HL-60 (cell line): ENCODE measurements around the gene FAM120AOS.

Source experiments
- CTCF ChIP-seq: IDR thresholded peaks from one replicate; pipeline ENCODE4 v1.5.1; 2011; ENCODE audit warnings: low read length, control low read depth, inconsistent platforms; ENCODE audit not compliant: insufficient read depth
- POLR2AphosphoS5 ChIP-seq: IDR thresholded peaks from 2 replicates; pipeline ENCODE4 v1.6.1; 2012; ENCODE audit warnings: low read depth
- REST ChIP-seq: IDR thresholded peaks from 2 replicates; pipeline ENCODE4 v1.6.1; 2012; ENCODE audit warnings: low read depth; ENCODE audit not compliant: insufficient replicate concordance
- SPI1 ChIP-seq: IDR thresholded peaks from 2 replicates; pipeline ENCODE4 v1.6.1; 2012; ENCODE audit warnings: low read depth, mild to moderate bottlenecking, borderline replicate concordance

- TF ChIP-seq CTCF (no peak), POLR2AphosphoS5 (no peak), REST (no peak), SPI1 (no peak)
These were observed 12.5 kb upstream of the FAM120AOS start for GRCh38 chr9:93465855-93466254.
